ENCODE measurements around the gene GLI3. TPM values are rescaled to one million over a fixed set of nuclear protein-coding genes. Genes with fewer than 3 reads are reported as not detected.

The GLI3 gene
- total RNA-seq, 1 experiment from 2014 or later, result 45.0 TPM

GRCh38 chr7:42235741-42236161 is 1.3 kb downstream of the GLI3 start:
- Histone ChIP-seq H4K8ac (replicated peaks; ENCODE audit: insufficient read length, low read depth, low read length) (no peak overlapping the region), H2BK15ac (ENCODE audit: low read depth, low read length) (no peak overlapping the region), H3K9me3 (ENCODE audit: control insufficient read depth, low read depth, low read length) (no peaks in the 10 kb centered on the region), H3K27ac (ENCODE audit: insufficient read length, low read depth, low read length) (no peak overlapping the region), H2BK5ac (ENCODE audit: insufficient read length, low read length) (no peak overlapping the region), H2AFZ (ENCODE audit: low read length) (no peak overlapping the region), H3K4me1 (ENCODE audit: insufficient read depth, low read length) (peaks cover 7% of the 10 kb centered on the region; the same call in 1 of the 2 replicates), H3T11ph (ENCODE audit: low read length) (no peak overlapping the region), H3K79me2 (ENCODE audit: insufficient read depth, low read length) (peaks cover 4% of the 10 kb centered on the region; the same call in 1 of the 2 replicates), H3K18ac (ENCODE audit: insufficient read length, low read depth, low read length) (no peak overlapping the region), H4K20me1 (ENCODE audit: control insufficient read depth, insufficient read depth, insufficient read length) (no peaks in the 10 kb centered on the region), H2BK20ac (ENCODE audit: low read depth, low read length, poor library complexity, severe bottlenecking) (no peak overlapping the region), H3K79me1 (ENCODE audit: insufficient read depth, low read depth, low read length, poor library complexity, severe bottlenecking) (no peaks in the 10 kb centered on the region), H3K23me2 (ENCODE audit: insufficient read length, low read depth, low read length, poor library complexity, severe bottlenecking) (peaks cover 25% of the 10 kb centered on the region), H3K14ac (ENCODE audit: insufficient read depth, low read length) (0 out of 2 replicates have a peak overlapping the region, but pooled peaks have one; percentile 6), H4K5ac (ENCODE audit: insufficient read length, low read depth, low read length) (no peak overlapping the region), H3K4ac (ENCODE audit: low read depth, low read length) (no peak overlapping the region), H3K9ac (ENCODE audit: extremely low read depth, insufficient read length, low read length) (peak overlapping the region; percentile 11), H3K4me2 (ENCODE audit: insufficient read depth, insufficient read length, low read length) (peak overlapping the region; percentile 93), H2AK5ac (ENCODE audit: insufficient read length, low read length) (no peak overlapping the region), H3K27me3 (ENCODE audit: insufficient read depth, low read length) (no peaks in the 10 kb centered on the region; the same call in 1 of the 2 replicates), H3K23ac (ENCODE audit: insufficient read length, low read depth, low read length) (no peak overlapping the region), H2BK120ac (ENCODE audit: low read depth, low read length, poor library complexity, severe bottlenecking) (no peak overlapping the region), H3K56ac (ENCODE audit: insufficient read length, low read depth, low read length) (no peak overlapping the region), H2BK12ac (ENCODE audit: insufficient read length, low read depth, low read length) (no peak overlapping the region), H4K91ac (ENCODE audit: insufficient read length, low read depth, low read length) (no peak overlapping the region)
- H3K27ac Mint-ChIP-seq, result peak overlapping the region in 2 of 3 experiments; percentile 25 to 89; a peak in 3 of 7 replicates
- WGBS (ENCODE audit: extremely low coverage, insufficient read length, low lambda C conversion rate), result no CpG with 5 or more reads among the region's 15 CpGs
- H3K4me3 Mint-ChIP-seq, result peak overlapping the region; percentile 85 to 94
- H3K9me3 Mint-ChIP-seq, result peaks cover 0 to 1% of the 10 kb centered on the region in 2 experiments; a peak in 2 of 5 replicates
- H3K36me3 Mint-ChIP-seq (ENCODE audit: insufficient read depth in 1 of 3, low read depth in 3 of 3), result peaks cover 0 to 1% (median 0%) of the 10 kb centered on the region in 3 experiments; a peak in 1 of 7 replicates
- DNase-seq, result no peak
- TF ChIP-seq, protein P1, sequence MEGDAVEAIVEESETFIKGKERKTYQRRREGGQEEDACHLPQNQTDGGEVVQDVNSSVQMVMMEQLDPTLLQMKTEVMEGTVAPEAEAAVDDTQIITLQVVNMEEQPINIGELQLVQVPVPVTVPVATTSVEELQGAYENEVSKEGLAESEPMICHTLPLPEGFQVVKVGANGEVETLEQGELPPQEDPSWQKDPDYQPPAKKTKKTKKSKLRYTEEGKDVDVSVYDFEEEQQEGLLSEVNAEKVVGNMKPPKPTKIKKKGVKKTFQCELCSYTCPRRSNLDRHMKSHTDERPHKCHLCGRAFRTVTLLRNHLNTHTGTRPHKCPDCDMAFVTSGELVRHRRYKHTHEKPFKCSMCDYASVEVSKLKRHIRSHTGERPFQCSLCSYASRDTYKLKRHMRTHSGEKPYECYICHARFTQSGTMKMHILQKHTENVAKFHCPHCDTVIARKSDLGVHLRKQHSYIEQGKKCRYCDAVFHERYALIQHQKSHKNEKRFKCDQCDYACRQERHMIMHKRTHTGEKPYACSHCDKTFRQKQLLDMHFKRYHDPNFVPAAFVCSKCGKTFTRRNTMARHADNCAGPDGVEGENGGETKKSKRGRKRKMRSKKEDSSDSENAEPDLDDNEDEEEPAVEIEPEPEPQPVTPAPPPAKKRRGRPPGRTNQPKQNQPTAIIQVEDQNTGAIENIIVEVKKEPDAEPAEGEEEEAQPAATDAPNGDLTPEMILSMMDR (conservative IDR thresholded peaks at IDR 0.05), result no peak
- H3K4me1 Mint-ChIP-seq, result peaks cover 77 to 78% of the 10 kb centered on the region in 2 experiments
- H3K27me3 Mint-ChIP-seq (ENCODE audit: low read depth), result peaks cover 18% of the 10 kb centered on the region
